H1 (cell line): ENCODE data around the gene MBLAC1. TPM values are rescaled to one million over a fixed set of nuclear protein-coding genes. Genes with fewer than 3 reads are reported as not detected.

Source experiments
- CBX5 ChIP-seq: fragments of 300-800, 300-1000 bp; sonication (generic); IDR thresholded peaks from 2 replicates; pipeline ENCODE4 v1.7.1; 2016; ENCODE audit warnings: antibody characterized with exemption, low read length, low read depth
- CHD1 ChIP-seq: IDR thresholded peaks from 2 replicates; pipeline ENCODE4 v1.6.1; 2012; ENCODE audit warnings: low read depth, low read length, improper control_type of control experiment
- NANOG ChIP-seq: IDR thresholded peaks from 2 replicates; pipeline ENCODE4 v1.6.1; 2011; ENCODE audit warnings: low read length, low read depth, mild to moderate bottlenecking, inconsistent platforms; ENCODE audit not compliant: insufficient read depth, poor library complexity, severe bottlenecking
- POLR2A ChIP-seq, 2 experiments: IDR thresholded peaks; 1 replicate in 1 of 2; 2 replicates in 1 of 2; pipeline ENCODE4 v1.6.1; 2011; ENCODE audit warnings: low read depth in 2 of 2, low read length in 2 of 2, mild to moderate bottlenecking in 2 of 2; ENCODE audit errors: control extremely low read depth in 1 of 2
- RFX5 ChIP-seq: IDR thresholded peaks from 2 replicates; pipeline ENCODE4 v1.6.1; 2011; ENCODE audit warnings: low read depth, low read length, improper control_type of control experiment, borderline replicate concordance
- RXRA ChIP-seq: IDR thresholded peaks from 2 replicates; pipeline ENCODE4 v1.6.1; 2011; ENCODE audit warnings: low read depth, mild to moderate bottlenecking, low read length, moderate library complexity; ENCODE audit not compliant: insufficient read depth
- SAP30 ChIP-seq: fragments of 300-600 bp; sonication (generic); IDR thresholded peaks from 2 replicates; pipeline ENCODE4 v1.7.1; 2012; ENCODE audit warnings: low read length, moderate library complexity, mild to moderate bottlenecking, inconsistent platforms; ENCODE audit not compliant: insufficient read depth, insufficient replicate concordance
- SIRT6 ChIP-seq: IDR thresholded peaks from one replicate; pipeline ENCODE4 v1.7.1; 2012; ENCODE audit warnings: low read length, inconsistent platforms
- SIX5 ChIP-seq: IDR thresholded peaks from 2 replicates; pipeline ENCODE4 v1.6.1; 2011; ENCODE audit warnings: mild to moderate bottlenecking, low read depth, low read length
- SP2 ChIP-seq: IDR thresholded peaks from 2 replicates; pipeline ENCODE4 v1.6.1; 2012; ENCODE audit warnings: mild to moderate bottlenecking, low read length, inconsistent platforms
- polyA plus RNA-seq, 7 experiments: library from polyadenylated mRNA; depleted of rRNA in 3 of 7; stranded (reverse) in 5 of 7; unstranded in 2 of 7; fragments of >200 nt in 5 of 7; fragments of 200-250 nt in 2 of 7; gene quantifications; 1 replicate in 5 of 7; 2 replicates in 1 of 7; 4 replicates in 1 of 7; pipeline versions ENCODE4 v1.2.1 to v1.2.3, GENCODE V29; 2011 to 2013; ENCODE audit warnings: missing spikeins in 2 of 7, mixed read lengths in 2 of 7
- total RNA-seq: library from RNA; stranded (reverse); fragmentation: NEBNext Ultra II Directional; extraction: Animal tissue kit (Norgen Biotek cat#: 25700); gene quantifications from 2 replicates; pipeline ENCODE4 v1.2.1, GENCODE V29; 2021
- TF ChIP-seq, protein P1 (sequence below): IDR thresholded peaks from 2 replicates; pipeline ENCODE4 v1.6.1; 2011; ENCODE audit warnings: low read length, improper control_type of control experiment
- TF ChIP-seq, protein P2 (sequence below), 3 experiments: IDR thresholded peaks; 1 replicate in 2 of 3; 2 replicates in 1 of 3; pipeline versions ENCODE4 v1.5.1 to v1.6.1; 2011; ENCODE audit warnings: low read length in 3 of 3, mild to moderate bottlenecking in 3 of 3, inconsistent platforms in 2 of 3, low read depth in 1 of 3, moderate library complexity in 1 of 3; ENCODE audit not compliant: insufficient read depth in 1 of 3; ENCODE audit errors: control extremely low read depth in 1 of 3

Gene MBLAC1
- total and polyA plus RNA-seq, 2 of the 8 experiments (the other 6 are each of a cell fraction or from before 2014, with no cell fraction given) = 1.00 to 1.7 TPM

DNA sequence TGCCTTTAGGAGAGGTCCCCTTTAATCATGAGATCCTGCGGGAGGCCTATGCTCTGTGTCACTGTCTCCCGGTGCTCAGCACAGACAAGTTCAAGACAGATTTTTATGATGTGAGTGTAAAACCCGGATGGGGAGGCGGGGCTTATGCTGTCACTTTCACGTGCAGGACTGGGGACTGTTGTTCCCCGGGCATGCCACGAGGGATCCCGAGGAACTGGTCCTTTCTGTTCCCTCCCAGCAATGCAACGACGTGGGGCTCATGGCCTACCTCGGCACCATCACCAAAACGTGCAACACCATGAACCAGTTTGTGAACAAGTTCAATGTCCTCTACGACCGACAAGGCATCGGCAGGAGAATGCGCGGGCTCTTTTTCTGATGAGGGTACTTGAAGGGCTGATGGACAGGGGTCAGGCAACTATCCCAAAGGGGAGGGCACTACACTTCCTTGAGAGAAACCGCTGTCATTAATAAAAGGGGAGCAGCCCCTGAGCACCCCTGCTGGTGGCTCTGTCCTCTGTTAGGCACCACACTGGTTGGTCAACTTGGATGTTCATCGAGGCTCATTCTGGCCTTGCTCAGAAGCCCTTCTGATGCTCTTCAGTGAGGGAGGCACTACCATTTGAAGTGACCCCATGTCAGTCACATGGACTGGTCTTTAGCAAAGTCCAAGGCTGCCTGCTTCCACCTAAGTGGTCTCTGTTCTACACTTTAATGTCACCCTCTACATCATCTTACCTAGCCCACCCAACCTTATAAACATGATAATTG lies 35.2 kb upstream of the MBLAC1 start (continued):
- TF ChIP-seq SIRT6 = no peak
- TF ChIP-seq RFX5 = no peak
- TF ChIP-seq SAP30 = no peak
- TF ChIP-seq RXRA = no peak
- TF ChIP-seq, protein P1, sequence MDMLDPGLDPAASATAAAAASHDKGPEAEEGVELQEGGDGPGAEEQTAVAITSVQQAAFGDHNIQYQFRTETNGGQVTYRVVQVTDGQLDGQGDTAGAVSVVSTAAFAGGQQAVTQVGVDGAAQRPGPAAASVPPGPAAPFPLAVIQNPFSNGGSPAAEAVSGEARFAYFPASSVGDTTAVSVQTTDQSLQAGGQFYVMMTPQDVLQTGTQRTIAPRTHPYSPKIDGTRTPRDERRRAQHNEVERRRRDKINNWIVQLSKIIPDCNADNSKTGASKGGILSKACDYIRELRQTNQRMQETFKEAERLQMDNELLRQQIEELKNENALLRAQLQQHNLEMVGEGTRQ = 0 out of 2 replicates have a peak, but pooled peaks have one; percentile 12
- no peak for TF ChIP-seq SIX5
- no peak for TF ChIP-seq CBX5
- no peak for TF ChIP-seq SP2
- TF ChIP-seq POLR2A (IDR thresholded peaks at IDR 0.05; ENCODE audit: control extremely low read depth in 1 of 2, low read depth in 2 of 2, low read length in 2 of 2) = peak; percentile 94 to 95
- TF ChIP-seq, protein P2, sequence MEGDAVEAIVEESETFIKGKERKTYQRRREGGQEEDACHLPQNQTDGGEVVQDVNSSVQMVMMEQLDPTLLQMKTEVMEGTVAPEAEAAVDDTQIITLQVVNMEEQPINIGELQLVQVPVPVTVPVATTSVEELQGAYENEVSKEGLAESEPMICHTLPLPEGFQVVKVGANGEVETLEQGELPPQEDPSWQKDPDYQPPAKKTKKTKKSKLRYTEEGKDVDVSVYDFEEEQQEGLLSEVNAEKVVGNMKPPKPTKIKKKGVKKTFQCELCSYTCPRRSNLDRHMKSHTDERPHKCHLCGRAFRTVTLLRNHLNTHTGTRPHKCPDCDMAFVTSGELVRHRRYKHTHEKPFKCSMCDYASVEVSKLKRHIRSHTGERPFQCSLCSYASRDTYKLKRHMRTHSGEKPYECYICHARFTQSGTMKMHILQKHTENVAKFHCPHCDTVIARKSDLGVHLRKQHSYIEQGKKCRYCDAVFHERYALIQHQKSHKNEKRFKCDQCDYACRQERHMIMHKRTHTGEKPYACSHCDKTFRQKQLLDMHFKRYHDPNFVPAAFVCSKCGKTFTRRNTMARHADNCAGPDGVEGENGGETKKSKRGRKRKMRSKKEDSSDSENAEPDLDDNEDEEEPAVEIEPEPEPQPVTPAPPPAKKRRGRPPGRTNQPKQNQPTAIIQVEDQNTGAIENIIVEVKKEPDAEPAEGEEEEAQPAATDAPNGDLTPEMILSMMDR (IDR thresholded peaks at IDR 0.05; ENCODE audit: control extremely low read depth in 1 of 3, insufficient read depth in 1 of 3, low read depth in 1 of 3, low read length in 3 of 3) = peak in 1 of 3 experiments; percentile 28; a peak in 1 of 4 replicates
- no peak for TF ChIP-seq CHD1
- TF ChIP-seq NANOG = no peak
- TF ChIP-seq, all 59 proteins: peak for 10
